K562 (cell line): Measurements from ENCODE around the gene SORL1-AS1.

Experiments used
- ARID2 ChIP-seq: fragments of 450-650 bp; IDR thresholded peaks from 2 replicates; pipeline ENCODE4 v1.6.1; 2017; ENCODE audit warnings: antibody characterized with exemption, mild to moderate bottlenecking
- HNRNPK ChIP-seq: fragments of 200-400 bp; formaldehyde crosslinking; IDR thresholded peaks from one replicate; pipeline ENCODE4 v1.6.1; 2018; ENCODE audit warnings: mild to moderate bottlenecking, low read depth, low read length; ENCODE audit not compliant: poor library complexity, severe bottlenecking
- MYNN ChIP-seq, 2 experiments: sonication (generic); formaldehyde crosslinking in 1 of 2; IDR thresholded peaks; 2 replicates each; pipeline versions ENCODE4 v1.5.0 to v1.6.1; 2016 to 2020; ENCODE audit warnings: antibody characterized with exemption in 1 of 2, missing genetic modification reagents in 1 of 2
- TAF9B ChIP-seq: fragments of 450-650 bp; IDR thresholded peaks from 2 replicates; pipeline ENCODE4 v1.6.1; 2018; ENCODE audit warnings: mild to moderate bottlenecking; ENCODE audit not compliant: partially characterized antibody
- TF ChIP-seq, protein P1 (sequence below): fragments of 200-600 bp; sonication (generic); IDR thresholded peaks from one replicate; pipeline ENCODE4 v1.6.1; 2012; ENCODE audit warnings: mild to moderate bottlenecking, low read depth, low read length, inconsistent platforms

The SORL1-AS1 gene

GRCh38 chr11:121497176-121497998, 44.6 kb upstream of the SORL1-AS1 start (continued):
- TF ChIP-seq, protein P1, sequence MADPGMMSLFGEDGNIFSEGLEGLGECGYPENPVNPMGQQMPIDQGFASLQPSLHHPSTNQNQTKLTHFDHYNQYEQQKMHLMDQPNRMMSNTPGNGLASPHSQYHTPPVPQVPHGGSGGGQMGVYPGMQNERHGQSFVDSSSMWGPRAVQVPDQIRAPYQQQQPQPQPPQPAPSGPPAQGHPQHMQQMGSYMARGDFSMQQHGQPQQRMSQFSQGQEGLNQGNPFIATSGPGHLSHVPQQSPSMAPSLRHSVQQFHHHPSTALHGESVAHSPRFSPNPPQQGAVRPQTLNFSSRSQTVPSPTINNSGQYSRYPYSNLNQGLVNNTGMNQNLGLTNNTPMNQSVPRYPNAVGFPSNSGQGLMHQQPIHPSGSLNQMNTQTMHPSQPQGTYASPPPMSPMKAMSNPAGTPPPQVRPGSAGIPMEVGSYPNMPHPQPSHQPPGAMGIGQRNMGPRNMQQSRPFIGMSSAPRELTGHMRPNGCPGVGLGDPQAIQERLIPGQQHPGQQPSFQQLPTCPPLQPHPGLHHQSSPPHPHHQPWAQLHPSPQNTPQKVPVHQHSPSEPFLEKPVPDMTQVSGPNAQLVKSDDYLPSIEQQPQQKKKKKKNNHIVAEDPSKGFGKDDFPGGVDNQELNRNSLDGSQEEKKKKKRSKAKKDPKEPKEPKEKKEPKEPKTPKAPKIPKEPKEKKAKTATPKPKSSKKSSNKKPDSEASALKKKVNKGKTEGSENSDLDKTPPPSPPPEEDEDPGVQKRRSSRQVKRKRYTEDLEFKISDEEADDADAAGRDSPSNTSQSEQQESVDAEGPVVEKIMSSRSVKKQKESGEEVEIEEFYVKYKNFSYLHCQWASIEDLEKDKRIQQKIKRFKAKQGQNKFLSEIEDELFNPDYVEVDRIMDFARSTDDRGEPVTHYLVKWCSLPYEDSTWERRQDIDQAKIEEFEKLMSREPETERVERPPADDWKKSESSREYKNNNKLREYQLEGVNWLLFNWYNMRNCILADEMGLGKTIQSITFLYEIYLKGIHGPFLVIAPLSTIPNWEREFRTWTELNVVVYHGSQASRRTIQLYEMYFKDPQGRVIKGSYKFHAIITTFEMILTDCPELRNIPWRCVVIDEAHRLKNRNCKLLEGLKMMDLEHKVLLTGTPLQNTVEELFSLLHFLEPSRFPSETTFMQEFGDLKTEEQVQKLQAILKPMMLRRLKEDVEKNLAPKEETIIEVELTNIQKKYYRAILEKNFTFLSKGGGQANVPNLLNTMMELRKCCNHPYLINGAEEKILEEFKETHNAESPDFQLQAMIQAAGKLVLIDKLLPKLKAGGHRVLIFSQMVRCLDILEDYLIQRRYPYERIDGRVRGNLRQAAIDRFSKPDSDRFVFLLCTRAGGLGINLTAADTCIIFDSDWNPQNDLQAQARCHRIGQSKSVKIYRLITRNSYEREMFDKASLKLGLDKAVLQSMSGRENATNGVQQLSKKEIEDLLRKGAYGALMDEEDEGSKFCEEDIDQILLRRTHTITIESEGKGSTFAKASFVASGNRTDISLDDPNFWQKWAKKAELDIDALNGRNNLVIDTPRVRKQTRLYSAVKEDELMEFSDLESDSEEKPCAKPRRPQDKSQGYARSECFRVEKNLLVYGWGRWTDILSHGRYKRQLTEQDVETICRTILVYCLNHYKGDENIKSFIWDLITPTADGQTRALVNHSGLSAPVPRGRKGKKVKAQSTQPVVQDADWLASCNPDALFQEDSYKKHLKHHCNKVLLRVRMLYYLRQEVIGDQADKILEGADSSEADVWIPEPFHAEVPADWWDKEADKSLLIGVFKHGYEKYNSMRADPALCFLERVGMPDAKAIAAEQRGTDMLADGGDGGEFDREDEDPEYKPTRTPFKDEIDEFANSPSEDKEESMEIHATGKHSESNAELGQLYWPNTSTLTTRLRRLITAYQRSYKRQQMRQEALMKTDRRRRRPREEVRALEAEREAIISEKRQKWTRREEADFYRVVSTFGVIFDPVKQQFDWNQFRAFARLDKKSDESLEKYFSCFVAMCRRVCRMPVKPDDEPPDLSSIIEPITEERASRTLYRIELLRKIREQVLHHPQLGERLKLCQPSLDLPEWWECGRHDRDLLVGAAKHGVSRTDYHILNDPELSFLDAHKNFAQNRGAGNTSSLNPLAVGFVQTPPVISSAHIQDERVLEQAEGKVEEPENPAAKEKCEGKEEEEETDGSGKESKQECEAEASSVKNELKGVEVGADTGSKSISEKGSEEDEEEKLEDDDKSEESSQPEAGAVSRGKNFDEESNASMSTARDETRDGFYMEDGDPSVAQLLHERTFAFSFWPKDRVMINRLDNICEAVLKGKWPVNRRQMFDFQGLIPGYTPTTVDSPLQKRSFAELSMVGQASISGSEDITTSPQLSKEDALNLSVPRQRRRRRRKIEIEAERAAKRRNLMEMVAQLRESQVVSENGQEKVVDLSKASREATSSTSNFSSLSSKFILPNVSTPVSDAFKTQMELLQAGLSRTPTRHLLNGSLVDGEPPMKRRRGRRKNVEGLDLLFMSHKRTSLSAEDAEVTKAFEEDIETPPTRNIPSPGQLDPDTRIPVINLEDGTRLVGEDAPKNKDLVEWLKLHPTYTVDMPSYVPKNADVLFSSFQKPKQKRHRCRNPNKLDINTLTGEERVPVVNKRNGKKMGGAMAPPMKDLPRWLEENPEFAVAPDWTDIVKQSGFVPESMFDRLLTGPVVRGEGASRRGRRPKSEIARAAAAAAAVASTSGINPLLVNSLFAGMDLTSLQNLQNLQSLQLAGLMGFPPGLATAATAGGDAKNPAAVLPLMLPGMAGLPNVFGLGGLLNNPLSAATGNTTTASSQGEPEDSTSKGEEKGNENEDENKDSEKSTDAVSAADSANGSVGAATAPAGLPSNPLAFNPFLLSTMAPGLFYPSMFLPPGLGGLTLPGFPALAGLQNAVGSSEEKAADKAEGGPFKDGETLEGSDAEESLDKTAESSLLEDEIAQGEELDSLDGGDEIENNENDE, result no peak
- TF ChIP-seq HNRNPK, result no peak
- TF ChIP-seq ARID2, result no peak
- no peak for TF ChIP-seq MYNN (IDR thresholded peaks at IDR 0.05)
- TF ChIP-seq MYNN (CRISPR knock-in tag; IDR thresholded peaks at IDR 0.05), result no peak
- no peak for TF ChIP-seq TAF9B
- TF ChIP-seq, all 486 proteins: peak for 0
